HG03571 (cell line): ENCODE results near the gene CALM3.
"Not testable (repeated sequence)": the region's sequence is repeated elsewhere in the genome, so short reads cannot be mapped to it uniquely, and the experiment has no call there.

Source experiments
- ATAC-seq: cut with Tn5 transposase; IDR thresholded peaks from one replicate; pipeline ENCODE4 v1.9.1; 2021; ENCODE audit not compliant: unreplicated experiment

CALM3 gene

GRCh38 chr19:46614114-46614722, 13.1 kb downstream of the CALM3 start:
- no peak for ATAC-seq

GRCh38 chr19:46615966-46616365, 14.8 kb downstream of the CALM3 start:
- ATAC-seq: no peak

- ATAC-seq: no peak
Observed at GRCh38 chr19:46616631-46617322, 15.6 kb downstream of the CALM3 start.

- no peak for ATAC-seq
Observed at GRCh38 chr19:46617601-46618000, 16.5 kb downstream of the CALM3 start.

GRCh38 chr19:46618670-46619231, 17.6 kb downstream of the CALM3 start:
- no peak for ATAC-seq

- ATAC-seq: no peak
Observed at GRCh38 chr19:46620267-46620666, 19.1 kb downstream of the CALM3 start.

GRCh38 chr19:46620716-46621115, 19.6 kb downstream of the CALM3 start:
- no peak for ATAC-seq

GRCh38 chr19:46621191-46622117, 20.3 kb downstream of the CALM3 start:
- ATAC-seq: no peak

GRCh38 chr19:46622118-46622446, 21.0 kb downstream of the CALM3 start:
- ATAC-seq: no peak

GRCh38 chr19:46623915-46624502, 22.9 kb downstream of the CALM3 start:
- no peak for ATAC-seq

GRCh38 chr19:46624958-46625661, 24.0 kb downstream of the CALM3 start, which contains the start of gene PTGIR:
PTGIR (minus strand) TSS chr19:46625089; CDS start chr19:46624225, 864 bp downstream.
- no peak for ATAC-seq

- no peak for ATAC-seq
Observed at GRCh38 chr19:46625731-46626130, 24.6 kb downstream of the CALM3 start.

- no peak for ATAC-seq
Observed at GRCh38 chr19:46626446-46626845, 25.3 kb downstream of the CALM3 start.

GRCh38 chr19:46628970-46629369, 27.8 kb downstream of the CALM3 start:
- ATAC-seq: not testable (repeated sequence)

GRCh38 chr19:46629546-46630025, 28.5 kb downstream of the CALM3 start:
- ATAC-seq: no peak

GRCh38 chr19:46630586-46631205, 29.6 kb downstream of the CALM3 start:
- ATAC-seq: no peak

- no peak for ATAC-seq
Observed at GRCh38 chr19:46631481-46631880, 30.4 kb downstream of the CALM3 start.

GRCh38 chr19:46633130-46633529, 32.0 kb downstream of the CALM3 start:
- no peak for ATAC-seq

GRCh38 chr19:46634045-46634655, 33.0 kb downstream of the CALM3 start:
- ATAC-seq: peak; percentile 51
